HG03175 (cell line): Measurements from ENCODE around the gene PKIB.
A peak's percentile ranks its signal among the peaks of the same experiment; 100 is the strongest.
"Not testable (repeated sequence)": the region's sequence is repeated elsewhere in the genome, so short reads cannot be mapped to it uniquely, and the experiment has no call there.

ENCODE experiments used
- ATAC-seq: cut with Tn5 transposase; IDR thresholded peaks from one replicate; pipeline ENCODE4 v1.9.1; 2021; ENCODE audit warnings: mild to moderate bottlenecking, moderate library complexity; ENCODE audit not compliant: unreplicated experiment

Gene PKIB

GRCh38 chr6:122736616-122737015 is 126.4 kb downstream of the PKIB start:
- no peak for ATAC-seq

- no peak for ATAC-seq
Measured at GRCh38 chr6:122740091-122740490, 129.9 kb downstream of the PKIB start.

- no peak for ATAC-seq
Measured at GRCh38 chr6:122740936-122741335, 130.7 kb downstream of the PKIB start.

- not testable (repeated sequence) for ATAC-seq
Measured at GRCh38 chr6:122744247-122744646, 134.0 kb downstream of the PKIB start.

- not testable (repeated sequence) for ATAC-seq
Measured at GRCh38 chr6:122744856-122745255, 134.7 kb downstream of the PKIB start.

GRCh38 chr6:122746688-122747087 is 136.5 kb downstream of the PKIB start:
- ATAC-seq: no peak

GRCh38 chr6:122747573-122747972 is 137.4 kb downstream of the PKIB start:
- ATAC-seq: peak; percentile 39

GRCh38 chr6:122748945-122749344 is 138.7 kb downstream of the PKIB start:
- ATAC-seq: not testable (repeated sequence)

- ATAC-seq: no peak
Measured at GRCh38 chr6:122749451-122750050, 139.3 kb downstream of the PKIB start.

GRCh38 chr6:122751326-122751725 is 141.1 kb downstream of the PKIB start:
- ATAC-seq: peak; percentile 88

GRCh38 chr6:122752459-122752858 is 142.3 kb downstream of the PKIB start:
- no peak for ATAC-seq

- no peak for ATAC-seq
Measured at GRCh38 chr6:122753000-122753687, 142.9 kb downstream of the PKIB start.

- no peak for ATAC-seq
Measured at GRCh38 chr6:122753688-122754056, 143.5 kb downstream of the PKIB start.

- no peak for ATAC-seq
Measured at GRCh38 chr6:122754191-122754731, 144.1 kb downstream of the PKIB start.

GRCh38 chr6:122755901-122756300 is 145.7 kb downstream of the PKIB start:
- no peak for ATAC-seq

GRCh38 chr6:122758927-122759334 is 148.7 kb downstream of the PKIB start:
- peak; percentile 97 for ATAC-seq

- ATAC-seq: no peak
Measured at GRCh38 chr6:122760330-122760729, 150.1 kb downstream of the PKIB start.

- no peak for ATAC-seq
Measured at GRCh38 chr6:122766256-122766655, 156.1 kb downstream of the PKIB start.

- no peak for ATAC-seq
Measured at GRCh38 chr6:122770835-122771601, 160.8 kb downstream of the PKIB start.

- ATAC-seq: no peak
Measured at GRCh38 chr6:122772724-122773415, 162.7 kb downstream of the PKIB start.
